ENCODE results near the gene PTPRN2. TPM values are rescaled to one million over a fixed set of nuclear protein-coding genes. Genes with fewer than 3 reads are reported as not detected.

PTPRN2 gene
- total and polyA plus RNA-seq, 2 donors (not counting 3 experiments of a cell fraction or from before 2014, with no cell fraction given): 0.62 to 0.88 TPM

DNA sequence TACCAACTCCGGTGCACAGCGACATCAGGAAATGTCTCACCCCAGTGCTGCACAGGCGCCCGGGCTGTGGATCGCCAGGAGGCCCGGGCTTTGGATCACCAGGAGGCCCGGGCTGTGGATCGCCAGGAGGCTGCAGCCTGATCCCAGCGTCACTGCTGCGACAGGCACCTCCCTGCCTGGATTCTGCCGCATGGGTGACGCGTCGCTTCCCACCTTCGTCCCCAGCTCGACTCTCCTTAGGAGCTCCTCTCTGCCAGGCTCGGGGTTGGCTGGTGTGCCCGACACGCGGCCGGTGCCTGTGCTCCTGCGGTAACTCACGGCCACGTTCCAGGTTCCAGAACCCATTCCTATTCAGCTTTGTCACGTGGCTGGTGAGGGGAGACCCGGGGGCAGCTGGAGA lies 993.3 kb downstream of the PTPRN2 start:
- no TSS peak for BruUV-seq (replicated peaks)
- H3K4me3 ChIP-seq (replicated peaks in 1 of 3; ENCODE audit: insufficient read depth in 1 of 3, low read depth in 1 of 3, low read length in 3 of 3): no peak overlapping the region
- dilution Hi-C loops (cut with MboI; ENCODE audit: extremely low pct_ligation_motif_present, low sequenced_read_pairs) (no loop called here), intact Hi-C loops (cut with micrococcal nuclease) (no loop called here)
- H3K9me1 ChIP-seq (replicated peaks; ENCODE audit: control insufficient read depth, extremely low read depth, insufficient read depth, low read length): no peaks in the 10 kb centered on the region
- H3K27ac ChIP-seq (ENCODE audit: insufficient read depth, low read depth, low read length): no peak overlapping the region
- H4K20me1 ChIP-seq (replicated peaks; ENCODE audit: control insufficient read depth, extremely low read depth, insufficient read depth, low read length): no peaks in the 10 kb centered on the region
- no peak overlapping the region for H2AFZ ChIP-seq (ENCODE audit: low read depth, low read length)
- H3K79me2 ChIP-seq (ENCODE audit: control insufficient read depth, insufficient read depth, low read length): no peaks in the 10 kb centered on the region
- H3K36me3 ChIP-seq (ENCODE audit: control insufficient read depth in 2 of 2, extremely low read depth in 1 of 2, insufficient read depth in 2 of 2, low read length in 2 of 2): no peaks in the 10 kb centered on the region
- FAIRE-seq (no peak), DNase-seq (ENCODE audit: low read depth, low spot score) (no peak)
- TF ChIP-seq EZH2 (IDR thresholded peaks at IDR 0.05; ENCODE audit: borderline replicate concordance, low read depth, low read length, severe bottlenecking) (no peak), POLR2AphosphoS5 (IDR thresholded peaks at IDR 0.05; ENCODE audit: insufficient read depth, low read depth, low read length) (no peak), FOS (IDR thresholded peaks at IDR 0.05; ENCODE audit: borderline replicate concordance, insufficient read depth, low read length) (no peak), JUN (IDR thresholded peaks at IDR 0.05; ENCODE audit: borderline replicate concordance, insufficient read depth, insufficient read length, low read depth) (no peak), GATA2 (IDR thresholded peaks at IDR 0.05; ENCODE audit: insufficient read depth, insufficient read length, low read depth, low read length) (no peak), MYC (IDR thresholded peaks at IDR 0.05; ENCODE audit: low read depth, low read length) (no peak), POLR2A (IDR thresholded peaks at IDR 0.05; ENCODE audit: low read depth, low read length) (no peak)
- TF ChIP-seq, protein P1, sequence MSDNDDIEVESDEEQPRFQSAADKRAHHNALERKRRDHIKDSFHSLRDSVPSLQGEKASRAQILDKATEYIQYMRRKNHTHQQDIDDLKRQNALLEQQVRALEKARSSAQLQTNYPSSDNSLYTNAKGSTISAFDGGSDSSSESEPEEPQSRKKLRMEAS (IDR thresholded peaks at IDR 0.05; ENCODE audit: insufficient read depth, insufficient read length): no peak
- TF ChIP-seq, protein P2, sequence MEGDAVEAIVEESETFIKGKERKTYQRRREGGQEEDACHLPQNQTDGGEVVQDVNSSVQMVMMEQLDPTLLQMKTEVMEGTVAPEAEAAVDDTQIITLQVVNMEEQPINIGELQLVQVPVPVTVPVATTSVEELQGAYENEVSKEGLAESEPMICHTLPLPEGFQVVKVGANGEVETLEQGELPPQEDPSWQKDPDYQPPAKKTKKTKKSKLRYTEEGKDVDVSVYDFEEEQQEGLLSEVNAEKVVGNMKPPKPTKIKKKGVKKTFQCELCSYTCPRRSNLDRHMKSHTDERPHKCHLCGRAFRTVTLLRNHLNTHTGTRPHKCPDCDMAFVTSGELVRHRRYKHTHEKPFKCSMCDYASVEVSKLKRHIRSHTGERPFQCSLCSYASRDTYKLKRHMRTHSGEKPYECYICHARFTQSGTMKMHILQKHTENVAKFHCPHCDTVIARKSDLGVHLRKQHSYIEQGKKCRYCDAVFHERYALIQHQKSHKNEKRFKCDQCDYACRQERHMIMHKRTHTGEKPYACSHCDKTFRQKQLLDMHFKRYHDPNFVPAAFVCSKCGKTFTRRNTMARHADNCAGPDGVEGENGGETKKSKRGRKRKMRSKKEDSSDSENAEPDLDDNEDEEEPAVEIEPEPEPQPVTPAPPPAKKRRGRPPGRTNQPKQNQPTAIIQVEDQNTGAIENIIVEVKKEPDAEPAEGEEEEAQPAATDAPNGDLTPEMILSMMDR (IDR thresholded peaks at IDR 0.05; ENCODE audit: extremely low read depth in 1 of 2, insufficient read depth in 1 of 2, low read depth in 1 of 2, low read length in 2 of 2): no peak
- POLR2A ChIA-PET: no interaction called here
- CTCF ChIA-PET: no interaction called here
- H3K27me3 ChIP-seq (ENCODE audit: control insufficient read depth in 2 of 2, insufficient read depth in 2 of 2, low read length in 2 of 2): no peaks in the 10 kb centered on the region
- no peak overlapping the region for H3K9ac ChIP-seq (replicated peaks; ENCODE audit: extremely low read depth, insufficient read depth, low read length)
- no peaks in the 10 kb centered on the region for H3K4me1 ChIP-seq (ENCODE audit: control insufficient read depth, extremely low read depth, insufficient read depth, low read length)
- H3K4me2 ChIP-seq (ENCODE audit: insufficient read depth, low read length): no peak overlapping the region
- no peaks in the 10 kb centered on the region for H3K9me3 ChIP-seq (replicated peaks; ENCODE audit: control insufficient read depth, insufficient read depth, low read length)

All from endothelial cell of umbilical vein (primary cell).